HG03095 (cell line): ENCODE measurements around the gene KCNT1.
"Not testable (repeated sequence)": the region's sequence is repeated elsewhere in the genome, so short reads cannot be mapped to it uniquely, and the experiment has no call there.

ENCODE experiments used
- ATAC-seq: cut with Tn5 transposase; IDR thresholded peaks from one replicate; pipeline ENCODE4 v1.9.1; 2021; ENCODE audit warnings: moderate library complexity; ENCODE audit not compliant: unreplicated experiment

Gene KCNT1

DNA sequence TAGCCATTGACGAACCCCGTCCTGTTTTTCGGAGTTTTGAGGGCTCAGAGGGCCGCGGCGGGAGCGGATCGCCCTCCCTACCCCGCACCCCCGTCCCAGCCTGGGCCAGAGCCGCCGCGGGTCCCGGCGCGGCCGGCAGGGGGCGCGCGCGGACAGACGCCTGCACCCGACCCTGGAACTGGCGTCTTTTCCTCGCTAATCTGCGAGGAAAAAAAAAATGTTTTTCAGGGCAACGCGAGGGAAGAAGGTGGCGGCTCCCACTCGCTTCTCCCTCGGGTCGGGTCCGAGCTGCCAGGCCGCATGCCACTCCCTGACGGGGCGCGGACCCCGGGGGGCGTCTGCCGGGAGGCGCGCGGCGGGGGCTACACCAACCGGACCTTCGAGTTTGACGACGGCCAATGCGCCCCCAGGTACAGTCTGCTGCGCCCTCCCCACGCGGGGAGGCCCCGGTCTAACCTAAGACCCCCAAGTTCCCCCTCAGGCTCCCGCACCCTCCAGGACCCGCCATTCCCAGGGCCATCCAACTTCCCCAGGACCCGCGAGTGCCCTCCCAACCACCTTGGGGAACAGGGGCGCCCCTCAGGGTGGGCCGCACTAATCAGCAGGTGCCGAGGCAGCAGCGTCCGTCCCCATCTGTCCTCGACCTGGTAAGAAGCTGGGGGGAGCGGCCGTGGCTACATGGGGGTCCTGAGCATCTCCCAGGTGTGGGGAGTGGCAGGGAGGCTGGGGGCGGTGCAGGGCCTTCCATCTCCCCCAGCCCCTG lies at the start of gene KCNT1:
TSS of gene KCNT1 (plus strand) at position 227 of the 763 bp plus-strand sequence. CDS start at position 301, 74 bp downstream.
- no peak for ATAC-seq

- ATAC-seq: no peak
These were observed 46.7 kb upstream of the KCNT1 start for GRCh38 chr9:135655317-135655716.

DNA sequence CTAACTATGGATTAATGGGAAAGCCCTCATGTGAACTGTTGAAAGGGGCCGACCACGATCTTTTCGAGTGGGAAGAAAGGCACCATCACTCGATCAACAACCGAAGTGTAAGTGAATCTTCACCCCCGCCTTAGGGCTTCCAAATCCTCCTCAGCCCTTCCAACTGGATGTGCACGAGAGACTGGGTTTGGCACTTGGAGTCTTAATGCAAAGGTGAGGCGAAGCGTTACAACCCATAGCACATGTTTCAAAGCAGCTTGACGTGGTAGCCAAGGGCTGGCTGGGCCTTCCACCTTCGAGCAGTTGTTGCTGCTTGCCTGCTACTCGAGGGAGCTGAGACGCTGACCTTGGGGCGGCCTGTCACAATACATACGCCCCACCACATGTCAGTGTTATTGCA lies 44.6 kb upstream of the KCNT1 start:
- ATAC-seq: no peak

GRCh38 chr9:135659252-135659651 lies 42.7 kb upstream of the KCNT1 start:
- ATAC-seq: no peak

DNA sequence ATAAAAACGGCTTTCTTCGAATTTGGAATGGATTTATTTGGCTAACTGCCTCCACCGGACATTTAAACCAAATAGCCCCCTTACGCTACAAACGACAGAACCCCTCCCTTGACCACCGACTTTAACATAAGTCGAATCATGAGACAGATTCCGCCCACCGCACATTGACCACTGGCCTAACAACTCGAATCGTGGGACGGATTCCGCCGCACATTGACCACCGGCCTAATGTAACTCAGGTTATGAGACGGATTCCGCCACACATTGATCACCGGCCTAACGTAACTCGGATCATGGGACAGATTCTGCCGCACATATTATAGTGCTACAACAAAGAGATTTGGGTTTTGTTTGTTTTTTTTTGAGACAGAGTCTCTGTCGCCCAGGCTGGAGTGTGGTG lies 41.6 kb upstream of the KCNT1 start:
- no peak for ATAC-seq

- no peak for ATAC-seq
These were observed 40.0 kb upstream of the KCNT1 start for GRCh38 chr9:135661816-135662560.

- ATAC-seq: no peak
These were observed 39.1 kb upstream of the KCNT1 start, which contains the start of gene LCN9 for GRCh38 chr9:135662758-135663450. LCN9 (plus strand) TSS chr9:135663309; CDS start chr9:135663322, 13 bp downstream.

- ATAC-seq: no peak
These were observed 38.6 kb upstream of the KCNT1 start for GRCh38 chr9:135663451-135663770.

DNA sequence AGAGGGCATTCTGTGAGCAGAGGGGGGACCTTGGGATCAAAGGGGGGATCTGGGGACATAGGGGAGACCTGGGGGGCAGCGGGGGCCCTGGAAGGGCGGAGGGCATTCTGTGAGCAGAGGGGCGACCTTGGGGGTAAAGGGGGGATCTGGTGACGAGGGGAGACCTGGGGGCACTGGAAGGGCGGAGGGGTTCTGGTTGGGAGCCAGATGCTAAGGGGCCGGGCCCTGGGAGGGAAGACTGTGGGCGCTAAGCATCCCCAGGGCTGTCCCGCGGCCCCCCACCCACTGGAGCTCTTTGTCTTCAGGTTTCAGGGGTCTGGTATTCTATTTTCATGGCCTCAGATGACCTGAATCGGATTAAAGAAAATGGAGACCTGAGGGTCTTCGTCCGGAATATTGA lies 38.1 kb upstream of the KCNT1 start:
- ATAC-seq: no peak

GRCh38 chr9:135664266-135664665 lies 37.7 kb upstream of the KCNT1 start:
- no peak for ATAC-seq

DNA sequence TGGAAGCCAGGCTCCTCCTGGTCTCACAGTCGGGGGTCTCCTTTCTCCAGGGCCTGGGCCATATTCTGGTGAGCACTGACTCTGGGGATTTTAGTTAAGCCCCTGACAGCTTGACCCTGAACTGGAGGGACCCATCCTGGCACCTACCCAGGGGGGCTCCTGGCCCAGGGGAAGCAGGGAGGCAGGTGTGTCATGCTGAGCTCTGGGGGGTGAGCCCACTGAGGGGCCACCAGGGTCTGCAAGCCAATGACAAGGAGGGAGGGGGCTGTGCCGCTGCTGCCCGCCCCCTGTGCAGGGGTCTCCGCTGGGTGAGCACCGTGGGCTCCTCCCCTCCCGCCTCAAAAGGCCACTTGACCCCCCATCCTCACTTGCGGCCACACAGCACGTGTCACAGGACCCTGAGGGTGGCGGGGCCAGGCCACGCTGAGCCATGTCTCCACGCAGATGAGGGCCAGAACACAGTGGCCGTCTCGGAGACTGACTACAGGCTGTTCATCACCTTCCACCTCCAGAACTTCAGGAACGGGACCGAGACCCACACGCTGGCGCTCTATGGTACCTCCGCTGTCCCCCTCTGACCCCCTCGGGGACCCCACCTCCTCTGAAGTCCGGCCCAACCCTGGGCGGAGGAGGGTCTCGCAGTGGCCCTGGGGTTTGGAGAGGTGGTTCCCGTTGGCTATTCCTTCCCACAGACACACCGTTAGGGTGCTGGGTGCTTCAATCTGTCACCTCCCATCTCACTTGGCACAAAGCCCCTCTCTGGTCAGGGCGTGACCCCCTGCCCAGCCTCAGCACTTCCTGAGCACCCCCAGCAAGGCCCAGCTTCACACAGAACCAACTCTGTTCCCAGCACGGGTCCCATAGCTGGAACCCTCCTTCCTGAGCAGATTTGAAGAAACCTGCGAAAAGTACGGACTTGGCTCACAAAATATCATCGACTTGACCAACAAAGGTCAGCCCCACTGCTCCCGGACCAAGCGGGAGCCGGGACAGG lies 36.9 kb upstream of the KCNT1 start:
- no peak for ATAC-seq

DNA sequence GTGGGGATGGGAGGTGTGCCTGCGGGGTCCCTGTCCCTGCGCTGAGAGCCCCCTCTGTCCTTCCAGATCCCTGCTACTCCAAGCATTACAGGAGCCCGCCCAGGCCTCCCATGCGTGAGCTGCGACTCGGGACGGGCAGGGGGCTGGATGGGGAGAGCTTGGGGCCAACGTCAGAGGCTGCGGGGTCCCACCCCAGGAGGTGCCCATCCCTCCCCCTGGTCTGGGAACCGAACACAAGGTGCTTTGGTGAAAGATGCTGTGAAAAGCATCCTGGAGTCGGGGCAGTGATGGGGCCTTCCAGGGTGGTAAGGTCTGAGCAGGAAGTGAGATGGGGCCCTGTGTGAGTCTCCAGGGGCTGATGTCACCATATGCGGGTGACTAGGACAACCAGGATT lies 36.2 kb upstream of the KCNT1 start:
- no peak for ATAC-seq

DNA sequence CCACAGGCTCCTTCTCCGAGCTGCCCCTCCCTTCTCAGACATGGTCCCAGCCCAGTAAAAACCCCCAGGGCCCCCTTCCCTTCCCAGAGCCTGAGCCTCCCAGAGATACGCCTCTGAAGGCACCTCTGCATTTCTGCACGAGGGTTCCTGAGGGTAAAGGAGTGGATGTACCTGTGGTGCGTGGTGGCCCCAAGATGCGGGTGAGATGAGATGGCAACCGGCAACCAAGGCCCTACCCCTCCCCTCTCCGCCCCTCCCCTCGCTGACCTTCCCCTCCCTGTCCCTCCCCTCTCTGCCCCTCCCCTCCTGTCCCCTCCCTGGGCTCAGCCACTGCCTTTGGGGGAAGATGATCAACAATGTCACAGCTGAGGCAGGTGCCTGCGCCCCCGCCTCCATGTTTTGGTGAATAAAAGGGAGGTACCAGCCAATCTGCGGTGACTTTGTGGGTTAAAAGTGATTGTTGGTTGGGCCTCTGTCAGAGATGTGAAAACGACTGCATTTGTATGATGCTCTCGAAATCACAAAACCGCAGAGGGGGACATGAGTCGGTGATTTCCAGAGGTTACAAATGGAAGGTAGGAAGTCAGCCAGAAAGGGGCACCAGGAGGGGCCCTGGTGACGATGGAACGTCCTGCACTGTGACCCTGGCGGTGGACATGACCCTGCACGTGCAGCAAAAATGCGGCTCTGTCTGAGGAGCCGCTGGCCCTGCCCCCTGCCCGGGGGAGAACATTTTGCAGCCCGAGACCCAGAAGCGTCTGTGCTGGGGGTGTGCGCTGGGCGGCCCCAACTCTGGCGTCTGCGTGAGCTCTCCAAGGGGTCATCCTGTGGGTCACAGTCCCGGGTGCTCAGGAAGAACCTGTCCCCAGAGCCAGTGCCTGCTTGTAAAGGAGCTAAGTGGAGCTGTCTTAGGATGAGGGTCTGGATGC lies 35.2 kb upstream of the KCNT1 start:
- ATAC-seq: no peak

- no peak for ATAC-seq
These were observed 34.5 kb upstream of the KCNT1 start for GRCh38 chr9:135667463-135668001.

GRCh38 chr9:135669018-135669417 lies 33.0 kb upstream of the KCNT1 start:
- not testable (repeated sequence) for ATAC-seq

DNA sequence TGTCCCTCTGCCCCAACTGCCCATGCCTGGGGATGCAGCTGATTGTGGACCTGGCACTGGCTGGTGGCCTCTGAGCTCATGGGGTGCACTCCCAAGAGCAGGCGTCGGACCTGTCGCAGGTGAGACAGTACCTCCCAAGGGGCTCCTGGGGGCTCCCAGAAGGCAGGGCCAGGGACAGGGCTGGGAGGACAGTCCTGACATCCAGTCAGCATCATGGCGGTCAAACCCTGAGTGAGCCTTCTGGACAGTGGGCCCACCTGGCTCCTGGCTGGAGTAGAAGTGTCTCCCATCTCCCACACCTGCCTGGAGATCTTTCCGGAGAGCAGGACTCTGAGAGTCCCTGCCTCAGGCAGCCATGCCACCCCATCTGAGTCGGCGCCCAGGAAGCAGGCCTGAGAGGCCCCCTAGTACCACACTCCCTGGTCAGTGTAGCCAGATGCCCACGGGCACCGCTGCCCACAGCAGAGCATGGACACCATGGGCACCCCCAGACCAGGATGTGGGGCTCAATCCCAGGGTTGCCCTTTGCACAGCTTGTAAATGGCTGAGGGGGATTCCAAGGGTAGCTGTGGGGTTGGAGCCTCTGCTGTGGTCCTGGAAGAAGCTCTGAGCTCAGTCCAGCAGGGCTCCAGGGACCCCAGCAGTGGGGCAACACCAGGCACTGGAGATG lies 32.2 kb upstream of the KCNT1 start:
- no peak for ATAC-seq

GRCh38 chr9:135670721-135671590 lies 31.0 kb upstream of the KCNT1 start:
- ATAC-seq: no peak

- no peak for ATAC-seq
These were observed 30.4 kb upstream of the KCNT1 start for GRCh38 chr9:135671591-135672041.
